Lower leg skin (tissue), 4 donors: ENCODE data around the gene TAAR8. TPM values are rescaled to one million over a fixed set of nuclear protein-coding genes. Genes with fewer than 3 reads are reported as not detected.

ENCODE experiments used
- DNase-seq, 2 donors: peaks; one replicate each; pipeline ENCODE4 v3.0.0-alpha.2; 2019; ENCODE audit warnings: low spot score in 2 of 2
- H3K4me3 ChIP-seq: fragments of 200-600 bp; sonication (generic); 2 replicates; pipeline ENCODE4 v1.5.1; 2017; ENCODE audit warnings: mild to moderate bottlenecking, low read depth; ENCODE audit not compliant: poor library complexity, severe bottlenecking
- CTCF ChIP-seq, 3 donors: fragments of 450-650 bp; IDR thresholded peaks; one replicate each; pipeline ENCODE4 v1.5.1; 2016; ENCODE audit warnings: antibody characterized with exemption in 3 of 3, mild to moderate bottlenecking in 3 of 3, moderate library complexity in 2 of 3
- POLR2A ChIP-seq, 2 donors: fragments of 450-650 bp; IDR thresholded peaks; one replicate each; pipeline ENCODE4 v1.6.1; 2016 to 2017; ENCODE audit warnings: antibody characterized with exemption in 2 of 2, mild to moderate bottlenecking in 1 of 2, moderate library complexity in 1 of 2
- WGBS, 2 donors: methylation state at CpG; one replicate each; pipeline ENCODE4 v1.1.5; 2018; 5-methylcytosine and 5-hydroxymethylcytosine counted together
- intact Hi-C: fragments of 100-400 bp; cut with DNase I; formaldehyde crosslinking; loops from one replicate; pipeline ENCODE4 v1.15.0; 2023; ENCODE audit warnings: low total_unique reads
- total RNA-seq, 4 donors: library from RNA; depleted of rRNA; stranded (reverse); fragments of >200 nt; gene quantifications; one replicate each; pipeline ENCODE4 v1.1.0, GENCODE V29; 2016

The TAAR8 gene
- total RNA-seq, 4 donors from 2014 or later, result not detected

- DNase-seq, result peak in 1 of 2 donors; percentile 40
- TF ChIP-seq CTCF (IDR thresholded peaks at IDR 0.05), result no peak
- no peak for TF ChIP-seq POLR2A (IDR thresholded peaks at IDR 0.05)
- intact Hi-C loops, result no loop called here
- 39 to 41% methylated on average over 4 of the region's 4 CpGs for WGBS, 2 donors
- H3K4me3 ChIP-seq, result no peak overlapping the region
Measured at GRCh38 chr6:132511210-132511830, 41.2 kb upstream of the TAAR8 start.

GRCh38 chr6:132511831-132512220, 40.6 kb upstream of the TAAR8 start:
- no peak overlapping the region for H3K4me3 ChIP-seq
- 13 to 16% methylated on average over 2 of the region's 2 CpGs for WGBS, 2 donors
- DNase-seq, result no peak
- no peak for TF ChIP-seq POLR2A (IDR thresholded peaks at IDR 0.05)
- intact Hi-C loops, result no loop called here

GRCh38 chr6:132512342-132512637, 40.2 kb upstream of the TAAR8 start:
- H3K4me3 ChIP-seq, result peak overlapping the region; percentile 72
- 1 to 2% methylated on average over 7 of the region's 7 CpGs for whole genome bisulfite sequencing, 2 donors
- no peak for DNase-seq
- TF ChIP-seq POLR2A (IDR thresholded peaks at IDR 0.05), result no peak
- TF ChIP-seq CTCF (IDR thresholded peaks at IDR 0.05), result no peak
- intact Hi-C loops, result no loop called here

- intact Hi-C loops, result no loop called here
Measured at GRCh38 chr6:132512638-132513632, 39.5 kb upstream of the TAAR8 start, which contains the start of gene STX7. TSS of gene STX7 (minus strand) at chr6:132513116. CDS start at chr6:132503530, 9,586 bp downstream.

GRCh38 chr6:132513831-132514545, 38.5 kb upstream of the TAAR8 start:
- no peak for DNase-seq
- intact Hi-C loops, result no loop called here
- H3K4me3 ChIP-seq, result no peak overlapping the region
- TF ChIP-seq POLR2A (IDR thresholded peaks at IDR 0.05) (no peak), CTCF (IDR thresholded peaks at IDR 0.05) (no peak)
- 44 to 48% methylated on average over 3 of the region's 3 CpGs for WGBS, 2 donors

More at GRCh38 chr6:132512638-132513632, 39.5 kb upstream of the TAAR8 start, which contains the start of gene STX7:
- peak within 1 kb of the TSS; percentile 72 for H3K4me3 ChIP-seq
- peak; percentile 89 to 97 for DNase-seq
- 0 to 4% methylated on average over 29 to 52 of the region's 67 CpGs for WGBS, 2 donors
- TF ChIP-seq CTCF (IDR thresholded peaks at IDR 0.05) (no peak), POLR2A (IDR thresholded peaks at IDR 0.05) (peak in 1 of 2 donors; percentile 24)

GRCh38 chr6:132515386-132515785, 37.1 kb upstream of the TAAR8 start:
- no peak for DNase-seq
- no peak overlapping the region for H3K4me3 ChIP-seq
- intact Hi-C loops, result no loop called here
- TF ChIP-seq POLR2A (IDR thresholded peaks at IDR 0.05), result no peak
- no peak for TF ChIP-seq CTCF (IDR thresholded peaks at IDR 0.05)
- WGBS, 2 donors, result 53 to 81% methylated on average over 2 of the region's 2 CpGs
